K562 (cell line): ENCODE measurements around the gene RRAS. TPM values are rescaled to one million over a fixed set of nuclear protein-coding genes. Genes with fewer than 3 reads are reported as not detected.

Source experiments
- ARNT ChIP-seq, 2 experiments: fragments of 450-650 bp; IDR thresholded peaks; 2 replicates each; pipeline ENCODE4 v1.6.1; 2016; ENCODE audit warnings: mild to moderate bottlenecking in 1 of 2
- KAT2B ChIP-seq: IDR thresholded peaks from one replicate; pipeline ENCODE4 v1.6.1; 2012; ENCODE audit warnings: low read depth, mild to moderate bottlenecking, control low read depth, inconsistent platforms, low read length, moderate library complexity
- MTA1 ChIP-seq: fragments of 450-650 bp; IDR thresholded peaks from 2 replicates; pipeline ENCODE4 v1.6.1; 2017; ENCODE audit warnings: borderline replicate concordance
- NCOA6 ChIP-seq: fragments of 450-650 bp; IDR thresholded peaks from 2 replicates; pipeline ENCODE4 v1.6.1; 2017; ENCODE audit warnings: mild to moderate bottlenecking
- PRMT5 ChIP-seq: sonication (generic); formaldehyde crosslinking; IDR thresholded peaks from 2 replicates; pipeline ENCODE4 v1.5.0; 2020; ENCODE audit warnings: missing genetic modification reagents
- RBBP5 ChIP-seq: fragments of 200-600 bp; sonication (generic); IDR thresholded peaks from 2 replicates; pipeline ENCODE4 v1.6.1; 2012; ENCODE audit warnings: borderline replicate concordance, mild to moderate bottlenecking, low read length, control low read depth, inconsistent platforms; ENCODE audit not compliant: insufficient read depth, poor library complexity, severe bottlenecking
- TCFL5 ChIP-seq: fragments of 250-450 bp; sonication (Bioruptor Pico); conservative IDR thresholded peaks from 2 replicates; pipeline ENCODE4 v1.6.1; 2021; ENCODE audit warnings: mild to moderate bottlenecking, moderate library complexity, matching md5 sums
- TRIM28 ChIP-seq: fragments of 450-650 bp; IDR thresholded peaks from 2 replicates; pipeline ENCODE4 v1.6.1; 2017
- ZNF124 ChIP-seq: sonication (generic); formaldehyde crosslinking; IDR thresholded peaks from 2 replicates; pipeline ENCODE4 v1.8.1; 2022; ENCODE audit warnings: missing genetic modification reagents
- ZNF282 ChIP-seq: sonication (generic); formaldehyde crosslinking; IDR thresholded peaks from 2 replicates; pipeline ENCODE4 v1.8.1; 2023; ENCODE audit warnings: missing genetic modification reagents
- ZNF586 ChIP-seq: fragments of 450-650 bp; formaldehyde crosslinking; conservative IDR thresholded peaks from 2 replicates; pipeline ENCODE4 v1.4.0; 2020; ENCODE audit warnings: mild to moderate bottlenecking, moderate library complexity
- polyA plus RNA-seq, 8 experiments: library from polyadenylated mRNA; depleted of rRNA in 4 of 8; stranded (reverse) in 5 of 8; unstranded in 3 of 8; fragments of >200 nt; fragmentation: Nextera tagmentation in 2 of 8; fragmentation: Illumina TruSeq in 1 of 8; extraction: Ambion mirVana in 2 of 8; extraction: Trizol in 1 of 8; gene quantifications; 2 replicates each; pipeline versions ENCODE4 v1.2.1 to v1.2.3, GENCODE V29; 2011 to 2014; ENCODE audit warnings: inconsistent platforms in 1 of 8, missing spikeins in 1 of 8
- total RNA-seq, 7 experiments: library from RNA; depleted of rRNA in 6 of 7; stranded (reverse); fragments of >200 nt in 6 of 7; fragmentation: Illumina TruSeq in 2 of 7; extraction: Trizol in 2 of 7; gene quantifications; 2 replicates each; pipeline versions ENCODE4 v1.2.1 to v1.2.3, GENCODE V29; 2011 to 2021; ENCODE audit warnings: low replicate concordance in 1 of 7
- TF ChIP-seq, protein P1 (sequence below): fragments of 250-450 bp; sonication (Bioruptor Pico); IDR thresholded peaks from 2 replicates; pipeline ENCODE4 v1.9.0; 2021; ENCODE audit warnings: mild to moderate bottlenecking, inconsistent platforms
- TF ChIP-seq, protein P2 (sequence below): sonication (generic); formaldehyde crosslinking; IDR thresholded peaks from 2 replicates; pipeline ENCODE4 v1.8.1; 2023; ENCODE audit warnings: mild to moderate bottlenecking, missing genetic modification reagents
- TF ChIP-seq, protein P3 (sequence below): fragments of 450-650 bp; conservative IDR thresholded peaks from 2 replicates; pipeline ENCODE4 v1.6.1; 2016; ENCODE audit warnings: missing genetic modification characterization, low read depth, mild to moderate bottlenecking, missing compliant biosample characterization, moderate library complexity

The RRAS gene
- total and polyA plus RNA-seq, 9 of the 15 experiments (the other 6 are each of a cell fraction or from before 2014, with no cell fraction given), result 0.70 to 17.3 (median 8.2) TPM

DNA sequence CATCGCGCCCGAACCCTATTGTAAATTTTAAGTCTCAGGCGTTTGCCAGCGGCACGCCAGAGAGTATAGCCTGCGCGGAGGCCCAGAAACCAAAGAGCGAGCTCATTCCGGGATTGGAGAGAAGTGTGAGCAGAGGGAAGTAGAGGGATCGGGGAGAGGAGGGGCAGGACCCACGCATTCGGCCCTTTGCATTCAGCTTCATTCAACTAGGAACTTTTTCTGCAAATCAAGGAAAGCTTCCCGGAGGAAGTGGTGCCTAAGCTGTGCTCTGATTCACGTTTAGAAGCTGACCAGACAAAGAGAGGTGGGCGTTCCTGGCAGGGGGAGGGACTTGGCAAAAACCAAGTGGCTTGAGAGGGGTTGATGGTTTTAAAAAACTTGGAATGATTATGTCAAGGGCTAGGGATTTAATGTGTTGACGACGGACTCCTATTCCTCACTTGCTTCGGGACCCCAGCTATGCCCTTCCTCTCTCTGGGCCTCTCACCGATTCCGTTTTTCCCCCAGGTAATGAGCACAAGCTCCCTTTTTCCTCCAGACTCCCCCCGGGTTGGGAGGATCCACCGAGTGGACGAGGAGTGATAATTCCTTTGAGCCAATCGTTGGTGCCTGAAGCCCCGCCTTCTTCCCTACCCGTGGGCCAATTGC is 36.3 kb upstream of the RRAS start (continued):
- TF ChIP-seq TCFL5 (no peak), ARNT (IDR thresholded peaks at IDR 0.05) (peak in 1 of 2 experiments; percentile 91; a peak in 3 of 4 replicates), ZNF586 (CRISPR knock-in tag) (no peak), KAT2B (no peak), PRMT5 (no peak), MTA1 (peak; percentile 61; the same call in 1 of the 2 replicates), ZNF282 (CRISPR knock-in tag) (no peak), TRIM28 (0 out of 2 replicates have a peak, but pooled peaks have one; percentile 56), RBBP5 (no peak), NCOA6 (no peak), ZNF124 (CRISPR knock-in tag) (no peak)
- TF ChIP-seq, protein P1, sequence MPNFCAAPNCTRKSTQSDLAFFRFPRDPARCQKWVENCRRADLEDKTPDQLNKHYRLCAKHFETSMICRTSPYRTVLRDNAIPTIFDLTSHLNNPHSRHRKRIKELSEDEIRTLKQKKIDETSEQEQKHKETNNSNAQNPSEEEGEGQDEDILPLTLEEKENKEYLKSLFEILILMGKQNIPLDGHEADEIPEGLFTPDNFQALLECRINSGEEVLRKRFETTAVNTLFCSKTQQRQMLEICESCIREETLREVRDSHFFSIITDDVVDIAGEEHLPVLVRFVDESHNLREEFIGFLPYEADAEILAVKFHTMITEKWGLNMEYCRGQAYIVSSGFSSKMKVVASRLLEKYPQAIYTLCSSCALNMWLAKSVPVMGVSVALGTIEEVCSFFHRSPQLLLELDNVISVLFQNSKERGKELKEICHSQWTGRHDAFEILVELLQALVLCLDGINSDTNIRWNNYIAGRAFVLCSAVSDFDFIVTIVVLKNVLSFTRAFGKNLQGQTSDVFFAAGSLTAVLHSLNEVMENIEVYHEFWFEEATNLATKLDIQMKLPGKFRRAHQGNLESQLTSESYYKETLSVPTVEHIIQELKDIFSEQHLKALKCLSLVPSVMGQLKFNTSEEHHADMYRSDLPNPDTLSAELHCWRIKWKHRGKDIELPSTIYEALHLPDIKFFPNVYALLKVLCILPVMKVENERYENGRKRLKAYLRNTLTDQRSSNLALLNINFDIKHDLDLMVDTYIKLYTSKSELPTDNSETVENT, result no peak
- TF ChIP-seq, protein P2, sequence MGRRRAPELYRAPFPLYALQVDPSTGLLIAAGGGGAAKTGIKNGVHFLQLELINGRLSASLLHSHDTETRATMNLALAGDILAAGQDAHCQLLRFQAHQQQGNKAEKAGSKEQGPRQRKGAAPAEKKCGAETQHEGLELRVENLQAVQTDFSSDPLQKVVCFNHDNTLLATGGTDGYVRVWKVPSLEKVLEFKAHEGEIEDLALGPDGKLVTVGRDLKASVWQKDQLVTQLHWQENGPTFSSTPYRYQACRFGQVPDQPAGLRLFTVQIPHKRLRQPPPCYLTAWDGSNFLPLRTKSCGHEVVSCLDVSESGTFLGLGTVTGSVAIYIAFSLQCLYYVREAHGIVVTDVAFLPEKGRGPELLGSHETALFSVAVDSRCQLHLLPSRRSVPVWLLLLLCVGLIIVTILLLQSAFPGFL, result no peak
- TF ChIP-seq, protein P3, sequence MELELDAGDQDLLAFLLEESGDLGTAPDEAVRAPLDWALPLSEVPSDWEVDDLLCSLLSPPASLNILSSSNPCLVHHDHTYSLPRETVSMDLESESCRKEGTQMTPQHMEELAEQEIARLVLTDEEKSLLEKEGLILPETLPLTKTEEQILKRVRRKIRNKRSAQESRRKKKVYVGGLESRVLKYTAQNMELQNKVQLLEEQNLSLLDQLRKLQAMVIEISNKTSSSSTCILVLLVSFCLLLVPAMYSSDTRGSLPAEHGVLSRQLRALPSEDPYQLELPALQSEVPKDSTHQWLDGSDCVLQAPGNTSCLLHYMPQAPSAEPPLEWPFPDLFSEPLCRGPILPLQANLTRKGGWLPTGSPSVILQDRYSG (tag), result no peak; the same call in 1 of the 2 replicates
